NCI-H345 treated with DMSO at 0.1 percent for 48 hours (cell line): ENCODE data around the gene TEX14.

Source experiments
- DNase-seq: peaks from one replicate; lab custom pipeline; 2025; ENCODE audit not compliant: unreplicated experiment; lab: John Stamatoyannopoulos, UW

Gene TEX14

GRCh38 chr17:58528443-58528842, 163.4 kb downstream of the TEX14 start:
- DNase-seq = no peak

- DNase-seq = no peak
Measured at GRCh38 chr17:58527949-58528348, 163.9 kb downstream of the TEX14 start.

- no peak for DNase-seq
Measured at GRCh38 chr17:58527306-58527705, 164.5 kb downstream of the TEX14 start.

GRCh38 chr17:58525239-58525638, 166.6 kb downstream of the TEX14 start:
- DNase-seq = no peak

GRCh38 chr17:58521680-58522079, 170.2 kb downstream of the TEX14 start:
- no peak for DNase-seq

- DNase-seq = no peak
Measured at GRCh38 chr17:58520843-58521430, 170.9 kb downstream of the TEX14 start.

- DNase-seq = peak; percentile 99
Measured at GRCh38 chr17:58517928-58518609, 173.8 kb downstream of the TEX14 start.

GRCh38 chr17:58517378-58517927, 174.4 kb downstream of the TEX14 start:
- no peak for DNase-seq

- DNase-seq = no peak
Measured at GRCh38 chr17:58516644-58517377, 175.0 kb downstream of the TEX14 start.

GRCh38 chr17:58515286-58515685, 176.6 kb downstream of the TEX14 start:
- no peak for DNase-seq

GRCh38 chr17:58514770-58515157, 177.1 kb downstream of the TEX14 start:
- DNase-seq = no peak

GRCh38 chr17:58513965-58514769, 177.7 kb downstream of the TEX14 start, which contains the start of gene MTMR4:
TSS of gene MTMR4 (minus strand) at chr17:58514638. CDS start at chr17:58514407, 231 bp downstream.
- peak; percentile 74 for DNase-seq

GRCh38 chr17:58513267-58513964, 178.4 kb downstream of the TEX14 start:
- no peak for DNase-seq

- no peak for DNase-seq
Measured at GRCh38 chr17:58510075-58510474, 181.8 kb downstream of the TEX14 start.

- DNase-seq = no peak
Measured at GRCh38 chr17:58508341-58509067, 183.3 kb downstream of the TEX14 start.

- no peak for DNase-seq
Measured at GRCh38 chr17:58507123-58507634, 184.7 kb downstream of the TEX14 start.
